Cortex of kidney (tissue), 1 donor: ENCODE measurements around the gene CHD9.
A peak's percentile ranks its signal among the peaks of the same experiment; 100 is the strongest.

ENCODE experiments used
- DNase-seq: peaks from one replicate; lab custom pipeline; 2025; lab: John Stamatoyannopoulos, UW

CHD9 gene

DNA sequence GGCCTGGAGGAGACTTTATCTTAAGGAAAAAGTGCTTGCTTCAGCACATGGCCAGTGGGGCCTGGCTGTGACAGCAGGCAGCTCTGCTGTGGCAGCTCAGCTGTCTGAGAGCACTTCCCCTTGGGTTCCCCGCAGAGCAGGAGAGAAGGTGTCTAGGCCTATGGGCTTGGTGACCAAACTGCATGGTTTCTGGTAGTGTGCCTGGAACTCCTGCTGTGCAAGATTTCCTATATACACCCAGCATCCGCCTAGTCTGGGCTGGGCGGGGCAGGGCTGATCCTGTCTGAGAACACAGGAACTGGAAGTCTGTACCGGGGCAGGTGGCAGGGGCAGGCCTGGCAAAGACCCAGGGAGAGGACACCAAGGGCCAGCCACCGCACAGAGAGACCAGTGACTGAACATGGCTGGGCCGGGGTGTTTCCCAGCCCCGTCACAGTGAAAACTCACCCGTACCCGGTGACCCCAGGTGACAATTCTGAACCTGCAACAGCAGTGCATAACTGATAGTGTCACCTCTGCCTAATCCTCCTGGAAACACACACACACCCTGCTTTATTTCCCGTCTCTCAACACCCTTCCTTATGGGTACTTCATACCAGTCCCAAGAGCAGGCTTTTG, 39.3 kb downstream of the CHD9 start:
- no peak for DNase-seq

DNA sequence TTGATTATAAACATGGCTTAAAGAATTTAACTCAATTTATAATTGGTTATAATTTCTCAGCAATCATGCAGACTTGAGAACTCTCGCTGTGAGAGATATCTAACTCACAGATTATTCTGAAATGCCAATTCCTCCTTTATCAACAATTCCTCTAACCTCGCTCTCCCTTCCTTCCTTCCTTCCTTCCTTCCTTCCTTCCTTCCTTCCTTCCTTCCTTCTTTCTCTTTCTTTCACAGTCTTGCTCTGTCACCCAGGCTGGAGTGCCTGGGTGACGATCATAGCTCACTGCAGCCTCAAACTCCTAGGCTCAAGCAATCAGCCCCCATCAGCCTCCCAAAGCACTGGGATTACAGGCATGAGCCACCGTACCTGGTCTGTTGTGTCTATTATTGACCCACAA, 42.4 kb downstream of the CHD9 start:
- no peak for DNase-seq

DNA sequence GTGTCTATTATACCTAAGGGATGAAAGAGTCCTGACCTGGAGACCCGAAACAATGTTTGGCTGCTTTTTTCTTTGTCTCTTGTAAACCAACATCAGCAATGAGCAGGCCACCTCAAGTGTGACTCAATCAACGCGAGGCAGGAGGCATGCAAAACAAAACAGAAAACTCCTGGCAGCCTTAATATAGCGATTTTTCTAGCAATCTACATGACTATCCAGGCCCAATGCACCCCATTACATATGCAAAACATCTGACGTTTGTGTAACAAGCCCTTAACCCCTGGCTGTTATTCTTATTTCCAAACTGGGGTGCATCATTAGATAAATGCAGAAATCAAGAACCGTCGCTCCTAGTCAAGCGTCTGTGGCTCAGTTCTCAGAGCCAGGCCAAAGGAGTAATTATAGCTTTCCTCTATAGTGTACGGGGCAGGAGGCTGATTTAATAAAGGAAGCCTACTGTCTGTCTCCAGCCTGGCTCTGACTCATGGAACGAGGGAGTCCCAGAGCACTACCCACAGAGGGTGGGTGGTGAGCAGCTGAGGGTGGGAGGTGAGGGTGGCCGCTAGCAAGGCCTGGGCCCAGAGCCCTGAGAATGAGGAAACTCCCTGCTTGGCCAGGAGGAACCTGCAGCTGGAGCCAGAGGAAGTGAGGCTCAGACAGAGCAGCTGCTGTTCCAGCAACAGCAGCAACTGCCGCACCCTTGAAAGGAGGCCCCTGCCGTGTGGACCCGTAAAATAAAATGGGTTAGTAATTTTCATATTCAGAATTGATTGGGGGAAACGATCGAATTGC, 43.9 kb downstream of the CHD9 start:
- DNase-seq = no peak

GRCh38 chr16:53099318-53100130, 44.7 kb downstream of the CHD9 start:
- DNase-seq = peak; percentile 69

DNA sequence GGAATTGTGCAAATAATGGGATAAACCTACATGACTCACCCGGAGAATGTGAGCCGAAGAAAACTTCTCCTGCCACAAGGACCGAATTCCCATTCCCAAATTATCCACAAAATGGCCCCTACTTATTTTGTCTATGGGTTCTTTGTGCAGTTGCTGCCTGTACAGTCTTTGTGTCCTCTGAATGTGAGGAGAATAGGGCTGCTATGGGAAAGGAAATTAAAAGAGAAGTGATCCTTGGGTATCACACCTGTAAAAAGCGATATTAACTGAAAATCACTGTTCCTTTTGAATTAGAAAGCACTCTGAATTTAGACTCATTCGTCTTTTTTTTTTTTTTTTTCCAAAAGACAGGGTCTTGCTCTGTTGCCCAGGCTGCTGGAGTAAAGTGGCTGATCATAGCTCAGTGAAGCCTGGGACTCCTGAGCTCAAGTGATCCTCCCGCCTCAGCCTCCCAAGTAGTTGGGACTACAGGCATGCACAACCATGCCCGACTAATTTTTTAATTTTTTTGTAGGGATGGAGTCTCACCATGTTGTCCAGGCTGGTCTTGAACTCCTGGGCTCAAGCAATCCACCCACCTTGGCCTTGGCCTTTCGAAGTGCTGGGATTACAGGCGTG, 45.4 kb downstream of the CHD9 start:
- DNase-seq = no peak

- no peak for DNase-seq
Observed at GRCh38 chr16:53100889-53101288, 46.1 kb downstream of the CHD9 start.

DNA sequence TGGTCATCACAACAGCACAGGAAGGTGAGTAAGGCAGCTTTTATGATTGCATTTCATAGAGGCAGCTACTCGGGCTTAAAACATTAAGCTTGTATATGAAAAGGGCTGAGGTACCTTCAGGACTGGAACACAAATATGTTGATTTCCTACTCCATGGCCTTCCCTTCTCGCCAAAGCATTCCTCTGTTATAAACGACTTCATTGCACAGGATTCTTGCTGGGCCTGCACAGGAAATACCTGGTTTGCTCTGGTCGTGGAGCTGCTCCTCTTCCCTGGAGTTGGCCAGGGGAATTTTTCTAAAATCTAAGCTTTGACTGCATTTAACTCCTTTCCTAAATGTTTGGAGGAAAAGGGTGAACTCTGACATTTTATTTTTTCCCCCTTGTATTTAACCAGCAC, 49.0 kb downstream of the CHD9 start:
- DNase-seq = no peak

GRCh38 chr16:53105565-53105964, 50.8 kb downstream of the CHD9 start:
- DNase-seq = no peak

DNA sequence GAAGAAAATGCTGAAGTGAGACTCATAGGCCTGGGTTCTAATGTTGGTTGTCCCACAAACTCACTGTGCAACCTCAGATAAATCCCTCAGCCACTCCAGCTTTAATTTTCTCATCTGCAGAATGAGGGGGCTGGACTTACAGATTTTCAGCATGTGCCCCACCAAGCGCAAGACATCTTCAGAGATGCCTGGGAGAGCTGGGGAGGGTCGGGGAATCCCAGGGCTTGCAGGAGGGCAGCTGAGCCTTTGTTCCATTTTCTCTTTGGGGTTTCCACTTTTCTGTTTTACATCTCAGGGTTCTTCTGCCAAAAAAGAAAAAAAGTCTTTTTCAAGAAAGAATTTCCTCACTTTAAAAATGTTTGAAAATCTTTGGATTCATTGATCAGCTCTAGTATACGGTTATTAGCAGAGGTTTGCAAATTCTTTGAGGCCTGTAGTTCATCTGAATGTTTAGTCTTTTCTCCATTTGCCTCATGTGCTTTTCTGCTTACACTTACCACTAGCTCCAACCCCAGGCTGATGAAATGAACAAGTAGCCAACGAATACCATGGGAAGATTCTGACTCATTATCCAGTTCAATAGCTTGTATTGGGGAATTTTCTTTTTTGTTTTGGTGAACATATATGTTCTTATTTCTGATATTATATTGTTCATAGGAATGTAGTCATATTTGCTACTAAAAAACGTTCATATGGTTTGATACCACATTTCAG, 56.4 kb downstream of the CHD9 start:
- no peak for DNase-seq

GRCh38 chr16:53112015-53112414, 57.2 kb downstream of the CHD9 start:
- DNase-seq = no peak

DNA sequence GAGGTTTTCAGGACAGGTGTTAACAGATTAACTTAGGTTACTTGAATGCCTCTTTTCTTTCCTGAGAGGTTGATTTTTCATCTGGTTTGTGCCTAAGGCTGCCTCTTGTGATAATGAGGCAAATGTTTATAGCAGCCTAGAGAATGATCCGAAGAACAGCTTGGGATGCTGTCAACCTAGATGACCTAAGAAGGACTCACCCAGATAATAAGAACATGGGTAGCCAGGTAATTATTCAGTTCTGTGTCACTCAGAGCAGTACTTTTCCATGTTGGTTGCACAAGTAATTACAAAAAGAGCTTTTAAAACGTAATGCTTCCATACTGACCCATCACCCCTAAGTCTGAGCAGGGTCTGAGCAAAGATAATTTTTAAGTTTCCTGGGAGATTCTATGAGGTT, 60.3 kb downstream of the CHD9 start:
- DNase-seq = no peak

DNA sequence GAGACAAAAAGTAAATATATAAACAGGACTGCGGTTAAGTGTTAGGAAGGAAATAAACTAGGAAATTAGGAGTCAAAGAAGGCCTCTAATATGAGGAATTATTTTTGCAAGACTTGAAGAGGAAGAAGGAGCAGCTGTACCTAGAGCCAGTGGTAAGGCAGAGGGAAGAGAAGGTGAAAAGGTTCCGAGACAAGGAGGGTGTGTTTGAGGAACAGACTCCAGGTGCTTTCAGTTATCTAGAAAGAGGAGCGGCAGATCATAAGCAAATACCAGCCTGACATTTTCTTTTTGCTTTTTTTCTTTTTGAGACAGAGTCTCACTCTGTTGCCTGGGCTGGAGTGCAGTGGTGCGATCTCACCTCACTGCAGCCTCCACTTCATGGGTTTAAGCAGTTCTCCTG, 61.0 kb downstream of the CHD9 start:
- DNase-seq = no peak

DNA sequence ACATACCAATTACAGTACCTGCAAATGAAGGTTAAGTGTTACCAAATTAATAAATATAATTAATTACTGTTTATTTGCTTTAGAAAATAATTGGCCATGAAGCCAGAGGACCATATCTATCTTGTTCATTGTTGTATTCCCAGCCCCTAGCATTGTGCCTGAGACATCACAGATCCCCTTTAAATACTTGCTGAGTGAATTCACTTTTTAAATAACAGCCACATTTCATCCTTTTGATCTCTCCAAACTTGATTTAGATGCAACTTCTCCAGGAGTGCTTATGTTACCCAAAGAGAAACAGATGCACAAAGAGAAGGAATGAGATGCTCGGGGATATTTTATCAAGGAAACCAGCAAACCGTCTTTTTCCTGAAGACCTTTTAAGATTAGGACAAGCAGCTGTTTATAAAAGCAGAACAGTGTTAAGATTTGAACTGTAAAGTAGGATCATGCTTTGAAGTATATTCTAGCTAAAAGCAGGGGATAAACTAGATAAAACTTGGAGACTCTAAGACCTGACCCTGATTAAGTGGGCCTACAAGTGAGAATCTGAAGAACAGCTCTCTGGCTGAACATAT, 66.3 kb downstream of the CHD9 start:
- no peak for DNase-seq

DNA sequence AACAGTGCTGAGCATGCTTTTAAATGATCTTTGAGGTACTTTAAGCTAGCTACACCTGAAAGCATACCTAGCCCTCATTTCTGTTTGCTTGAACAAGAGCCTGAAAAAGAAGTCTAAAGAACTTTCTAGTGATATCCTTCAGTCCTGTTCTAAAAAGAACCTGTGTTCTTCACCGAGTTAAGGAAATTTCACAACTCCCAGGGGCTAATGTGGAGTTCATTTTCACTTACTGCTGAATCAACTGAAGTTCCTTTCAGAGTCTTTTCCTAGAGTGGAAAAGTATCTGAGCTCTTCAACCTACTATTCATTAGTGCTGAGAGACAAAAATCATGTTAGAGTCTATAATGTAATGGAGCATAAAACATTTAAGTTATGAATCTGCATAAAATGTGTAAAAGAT, 66.9 kb downstream of the CHD9 start:
- no peak for DNase-seq

GRCh38 chr16:53123747-53124146, 69.0 kb downstream of the CHD9 start:
- DNase-seq = no peak

DNA sequence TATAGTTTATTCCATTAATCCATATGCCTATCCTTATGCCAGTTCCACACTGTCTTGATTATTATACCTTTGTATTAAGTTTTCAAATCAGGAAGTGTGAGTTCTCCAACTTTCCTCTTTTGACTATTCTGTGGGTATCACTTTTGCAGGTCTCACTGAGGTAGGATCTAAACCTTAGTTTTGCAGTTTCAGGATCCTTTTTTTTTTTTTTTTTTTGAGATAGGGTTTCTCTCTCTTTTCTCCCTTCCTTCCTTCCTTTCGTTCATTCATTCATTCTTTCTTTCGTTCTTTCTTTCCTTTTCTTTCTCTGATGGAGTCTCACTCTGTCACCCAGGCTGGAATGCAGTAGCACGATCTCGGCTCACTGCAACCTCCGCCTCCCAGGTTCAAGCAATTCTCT, 71.6 kb downstream of the CHD9 start:
- no peak for DNase-seq

GRCh38 chr16:53129281-53130158, 74.7 kb downstream of the CHD9 start:
- DNase-seq = no peak

- DNase-seq = no peak
Observed at GRCh38 chr16:53130159-53131049, 75.6 kb downstream of the CHD9 start.

GRCh38 chr16:53131050-53131362, 76.2 kb downstream of the CHD9 start:
- no peak for DNase-seq
